ENCODE measurements around the gene KCNMA1.

- TF ChIP-seq CTCF (IDR thresholded peaks at IDR 0.05) (no peak), ZFX (IDR thresholded peaks at IDR 0.05; ENCODE audit: borderline replicate concordance) (no peak)
Measured at GRCh38 chr10:77196614-77197013, 441.0 kb downstream of the KCNMA1 start.

All from 22Rv1 (cell line).